GM12878 (cell line): ENCODE results near the gene HECTD2.

Experiments
- ELK1 ChIP-seq: IDR thresholded peaks from 2 replicates; pipeline ENCODE4 v1.6.1; 2012; ENCODE audit warnings: low read depth, low read length, improper control_type of control experiment
- HCFC1 ChIP-seq: fragments of 150-350 bp; IDR thresholded peaks from 2 replicates; pipeline ENCODE4 v1.6.1; 2014; ENCODE audit warnings: low read length
- JUNB ChIP-seq: IDR thresholded peaks from 2 replicates; pipeline ENCODE4 v1.6.1; 2016; ENCODE audit warnings: antibody characterized with exemption, mild to moderate bottlenecking
- YY1 ChIP-seq: IDR thresholded peaks from 2 replicates; pipeline ENCODE4 v1.6.1; 2011; ENCODE audit warnings: low read depth, mild to moderate bottlenecking, low read length

DNA sequence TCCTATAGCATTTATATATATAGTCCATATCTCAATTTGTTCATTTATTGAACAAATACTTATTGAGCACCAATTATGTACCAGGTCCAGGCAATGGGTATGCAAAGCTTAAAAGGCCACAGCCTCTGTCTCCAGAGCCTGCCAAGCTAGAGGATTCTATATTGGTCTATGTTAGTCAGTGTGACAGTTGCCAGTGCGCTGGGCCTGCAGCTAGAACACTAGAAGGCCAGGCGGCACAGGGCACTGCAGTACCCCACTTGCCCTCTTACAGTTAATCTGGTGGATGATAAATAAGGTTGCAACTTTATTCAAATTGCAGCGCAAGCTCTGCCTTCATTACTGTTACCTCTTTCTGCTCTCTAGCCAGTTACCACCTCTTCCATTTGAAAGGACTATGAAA lies 153.9 kb downstream of the HECTD2 start:
- TF ChIP-seq JUNB (no peak), HCFC1 (no peak), YY1 (no peak), ELK1 (no peak)
